ENCODE results near the gene ATP5MK.
"Not testable (repeated sequence)": the region's sequence is repeated elsewhere in the genome, so short reads cannot be mapped to it uniquely, and the experiment has no call there.

Gene ATP5MK

DNA sequence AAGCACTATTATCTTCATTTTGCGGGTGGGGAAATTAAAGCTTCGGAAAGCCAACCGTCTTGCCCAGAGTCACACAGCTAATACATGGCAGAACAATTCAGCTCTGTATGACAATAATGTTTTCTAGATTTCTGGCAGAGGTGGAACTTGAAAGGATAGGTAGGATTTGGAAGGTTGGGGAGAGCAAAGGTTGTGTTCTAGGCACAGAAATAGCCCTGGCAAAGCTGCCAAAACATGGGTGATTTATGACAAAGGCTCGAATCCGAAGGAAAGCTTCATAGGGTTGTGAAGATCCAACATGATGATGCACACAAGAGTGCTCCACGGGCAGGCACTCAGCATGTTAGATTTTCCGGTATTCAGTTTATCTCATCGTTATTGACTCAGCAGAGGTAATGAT lies 19.3 kb upstream of the ATP5MK start:
- in situ Hi-C loops (cut with HindIII; ENCODE audit: low pct_ligation_motif_present, low pct_unique_long_range_greater_than_20kb, low sequenced_read_pairs), result no loop called here
- no peak for DNase-seq

DNA sequence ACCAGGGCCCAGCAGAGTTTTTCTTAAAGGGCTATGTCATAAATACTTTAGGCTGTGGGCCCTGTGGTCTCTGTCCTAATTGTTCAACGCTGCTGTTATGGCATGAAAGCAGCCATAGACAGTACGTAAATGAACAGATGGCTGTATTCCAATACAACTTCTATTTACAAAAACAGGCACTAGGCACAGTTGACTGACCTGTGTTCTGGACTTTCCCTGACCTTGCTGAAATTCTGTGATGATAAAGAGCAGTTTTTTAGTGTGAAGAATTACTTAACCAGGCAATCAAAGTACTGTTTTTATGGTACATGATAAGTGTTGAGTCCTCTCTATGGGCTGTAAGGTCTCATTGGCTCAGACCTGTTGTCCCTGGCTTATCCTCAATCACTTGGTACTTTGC lies 17.3 kb upstream of the ATP5MK start:
- in situ Hi-C loops (cut with HindIII; ENCODE audit: low pct_ligation_motif_present, low pct_unique_long_range_greater_than_20kb, low sequenced_read_pairs), result no loop called here

DNA sequence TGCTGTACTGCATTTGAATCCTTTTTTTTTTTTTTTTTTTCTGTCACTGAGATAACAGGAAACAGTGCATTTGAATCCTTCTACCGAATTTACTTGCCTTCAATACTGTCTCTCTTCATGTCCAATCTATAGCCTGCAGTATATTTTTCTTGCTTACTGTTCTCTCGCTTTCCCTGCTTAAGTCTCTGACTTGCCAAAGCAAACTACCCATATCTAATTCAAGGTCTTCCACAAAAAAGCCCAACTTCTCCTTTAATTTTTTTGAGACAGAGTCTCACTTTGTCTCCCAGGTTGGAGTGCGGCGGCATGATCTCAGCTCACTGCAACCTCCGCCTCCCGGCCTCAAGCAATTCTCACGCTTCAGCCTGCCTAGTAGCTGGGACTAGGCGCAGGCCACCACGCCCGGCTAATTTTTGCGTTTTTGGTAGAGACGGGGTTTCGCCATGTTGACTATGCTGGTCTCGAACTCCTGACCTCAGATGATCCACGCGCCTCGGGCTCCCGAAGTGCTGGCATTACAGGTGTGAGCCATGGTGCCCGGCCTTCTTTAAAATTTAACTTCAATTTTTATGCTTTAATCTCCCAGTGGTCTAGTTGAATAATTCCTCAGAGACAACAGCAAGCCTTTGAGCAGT lies 1.0 kb upstream of the ATP5MK start:
- DNase-seq, result peak; percentile 37
- in situ Hi-C loops (cut with HindIII; ENCODE audit: low pct_ligation_motif_present, low pct_unique_long_range_greater_than_20kb, low sequenced_read_pairs), result no loop called here

More for the DNA sequence above, 17.3 kb upstream of the ATP5MK start:
- no peak for DNase-seq

DNA sequence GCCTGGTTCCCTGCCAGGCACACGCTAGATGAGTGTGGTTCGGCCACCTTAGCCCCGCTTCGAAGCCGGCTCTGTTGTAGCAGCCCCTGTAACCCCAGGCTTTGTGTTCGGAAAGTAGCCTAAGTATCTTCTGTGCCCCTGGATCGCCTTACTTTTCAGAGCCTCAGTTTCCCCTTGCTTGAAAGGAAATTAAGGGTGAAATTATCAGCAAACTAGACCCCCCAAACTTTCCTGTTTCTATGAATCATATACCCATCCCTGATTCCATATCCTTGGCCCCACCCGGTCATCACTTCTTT lies 463 bp upstream of the ATP5MK start:
- in situ Hi-C loops (cut with HindIII; ENCODE audit: low pct_ligation_motif_present, low pct_unique_long_range_greater_than_20kb, low sequenced_read_pairs), result no loop called here
- no peak for DNase-seq

DNA sequence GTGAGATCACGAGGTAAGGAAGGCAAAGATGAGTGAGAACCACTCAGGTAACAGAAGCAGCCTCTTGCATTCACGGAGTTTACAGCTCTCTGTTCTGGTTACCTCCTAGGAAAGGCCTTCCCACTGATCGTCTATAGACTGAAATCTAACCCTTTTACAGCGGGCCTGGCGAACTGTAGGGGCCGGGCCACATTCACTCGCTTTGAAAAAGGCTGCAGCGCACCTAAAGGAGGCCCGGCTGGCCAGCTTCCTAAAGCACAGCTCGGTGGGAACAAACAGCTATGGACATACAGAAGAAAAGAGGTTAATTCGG lies 565 bp downstream of the ATP5MK start:
- DNase-seq, result peak; percentile 24
- in situ Hi-C loops (cut with HindIII; ENCODE audit: low pct_ligation_motif_present, low pct_unique_long_range_greater_than_20kb, low sequenced_read_pairs), result no loop called here

DNA sequence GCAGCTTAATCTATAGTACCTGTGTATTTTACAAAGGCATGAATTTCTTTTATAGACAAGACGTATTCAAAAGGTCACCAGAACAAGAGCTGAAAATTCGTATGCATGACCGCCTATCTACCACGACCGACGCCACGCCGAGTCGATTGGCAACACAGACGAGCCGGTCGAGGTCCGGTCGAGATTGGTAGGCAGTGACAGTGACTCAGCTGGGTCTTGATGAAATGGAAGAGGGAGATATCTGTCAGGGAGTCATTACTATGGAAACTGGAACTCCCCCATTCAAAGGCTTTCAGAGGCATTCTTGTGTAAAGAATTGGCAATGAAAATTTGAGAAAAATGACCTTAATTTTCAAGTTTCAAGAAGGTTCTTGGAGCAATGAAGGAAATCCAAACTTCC lies 2.1 kb downstream of the ATP5MK start:
- DNase-seq, result peak; percentile 11
- in situ Hi-C loops (cut with HindIII; ENCODE audit: low pct_ligation_motif_present, low pct_unique_long_range_greater_than_20kb, low sequenced_read_pairs), result no loop called here

DNA sequence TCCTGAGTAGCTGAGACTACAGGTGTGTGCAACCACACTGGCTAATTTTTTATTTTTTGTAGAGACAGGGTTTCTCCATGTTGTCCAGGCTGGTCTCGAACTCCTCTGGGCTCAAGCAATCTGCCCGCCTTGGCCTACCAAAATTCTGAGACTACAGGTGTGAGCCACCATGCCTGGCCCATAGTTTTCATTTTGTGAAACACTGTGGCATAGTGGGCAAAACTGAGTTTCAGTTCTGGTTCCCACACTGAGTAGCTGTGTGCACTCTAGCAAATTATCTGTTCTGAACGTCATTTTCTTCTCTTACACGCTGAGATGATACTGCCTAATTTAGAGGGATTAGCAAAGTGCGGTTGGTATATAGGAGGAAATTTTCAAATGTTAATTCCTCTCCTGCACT lies 13.5 kb downstream of the ATP5MK start:
- in situ Hi-C loops (cut with HindIII; ENCODE audit: low pct_ligation_motif_present, low pct_unique_long_range_greater_than_20kb, low sequenced_read_pairs), result no loop called here
- no peak for DNase-seq

DNA sequence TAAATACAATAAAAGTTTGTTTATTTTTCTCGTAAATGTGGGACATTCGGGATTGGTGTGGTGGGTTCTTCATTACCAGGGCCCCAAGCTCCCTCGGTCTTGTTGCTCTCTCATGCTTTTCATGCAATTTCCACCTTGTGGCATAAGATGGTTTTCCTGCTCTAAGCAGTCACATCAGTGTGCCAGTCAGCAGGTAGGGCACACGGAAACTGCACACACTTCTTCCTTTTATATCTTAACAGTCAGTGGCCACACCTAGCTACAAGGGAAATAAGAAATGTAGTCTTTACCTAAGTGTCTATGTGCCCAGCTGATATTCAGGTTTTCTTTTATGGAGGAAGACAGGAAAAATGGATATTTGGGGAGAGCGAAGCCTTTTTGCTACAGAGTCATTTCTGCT lies 22.0 kb downstream of the ATP5MK start:
- in situ Hi-C loops (cut with HindIII; ENCODE audit: low pct_ligation_motif_present, low pct_unique_long_range_greater_than_20kb, low sequenced_read_pairs), result no loop called here
- no peak for DNase-seq

DNA sequence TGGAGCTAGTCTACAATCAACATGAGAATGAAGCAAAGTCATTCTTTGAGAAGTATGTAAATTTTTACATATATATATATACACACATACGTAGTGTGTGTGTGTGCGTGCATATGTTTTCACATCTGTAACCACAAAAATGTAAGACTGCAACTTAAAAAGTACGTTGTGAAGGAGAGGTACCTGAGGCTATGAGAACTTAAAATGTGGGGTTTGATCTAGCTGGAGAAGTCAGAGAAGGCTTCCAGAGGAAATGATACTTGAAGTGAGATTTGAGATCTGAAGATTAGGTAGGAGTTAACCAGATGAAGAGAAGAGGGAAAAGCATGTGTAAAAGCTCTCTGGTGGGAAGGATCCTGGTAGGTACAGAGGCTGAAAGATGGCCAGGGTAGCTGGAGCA lies 22.7 kb downstream of the ATP5MK start:
- in situ Hi-C loops (cut with HindIII; ENCODE audit: low pct_ligation_motif_present, low pct_unique_long_range_greater_than_20kb, low sequenced_read_pairs), result no loop called here
- DNase-seq, result no peak

DNA sequence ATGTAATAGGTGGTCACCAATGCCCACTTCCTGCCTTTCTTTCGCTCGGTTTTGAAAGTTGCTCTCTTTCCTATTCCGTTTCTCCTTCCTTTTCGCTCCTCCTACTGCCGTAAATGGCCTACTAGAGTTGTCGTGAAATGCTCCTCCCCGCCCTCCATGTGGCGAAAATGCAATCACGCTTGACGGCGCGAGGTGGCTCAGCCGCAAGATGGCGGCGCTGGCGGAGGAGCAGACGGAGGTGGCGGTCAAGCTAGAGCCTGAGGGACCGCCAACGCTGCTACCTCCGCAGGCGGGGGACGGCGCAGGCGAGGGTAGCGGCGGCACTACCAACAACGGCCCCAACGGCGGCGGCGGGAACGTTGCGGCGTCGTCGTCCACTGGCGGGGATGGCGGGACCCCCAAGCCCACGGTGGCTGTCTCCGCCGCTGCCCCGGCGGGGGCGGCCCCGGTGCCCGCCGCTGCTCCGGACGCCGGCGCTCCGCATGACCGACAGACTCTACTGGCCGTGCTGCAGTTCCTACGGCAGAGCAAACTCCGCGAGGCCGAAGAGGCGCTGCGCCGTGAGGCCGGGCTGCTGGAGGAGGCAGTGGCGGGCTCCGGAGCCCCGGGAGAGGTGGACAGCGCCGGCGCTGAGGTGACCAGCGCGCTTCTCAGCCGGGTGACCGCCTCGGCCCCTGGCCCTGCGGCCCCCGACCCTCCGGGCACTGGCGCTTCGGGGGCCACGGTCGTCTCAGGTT lies 28.3 kb downstream of the ATP5MK start, which contains the start of gene TAF5:
TSS of gene TAF5 (plus strand) at position 195 of the 737 bp plus-strand sequence. CDS start at position 209, 14 bp downstream.
- peak; percentile 98 for DNase-seq
- in situ Hi-C loops (cut with HindIII; ENCODE audit: low pct_ligation_motif_present, low pct_unique_long_range_greater_than_20kb, low sequenced_read_pairs), result no loop called here

DNA sequence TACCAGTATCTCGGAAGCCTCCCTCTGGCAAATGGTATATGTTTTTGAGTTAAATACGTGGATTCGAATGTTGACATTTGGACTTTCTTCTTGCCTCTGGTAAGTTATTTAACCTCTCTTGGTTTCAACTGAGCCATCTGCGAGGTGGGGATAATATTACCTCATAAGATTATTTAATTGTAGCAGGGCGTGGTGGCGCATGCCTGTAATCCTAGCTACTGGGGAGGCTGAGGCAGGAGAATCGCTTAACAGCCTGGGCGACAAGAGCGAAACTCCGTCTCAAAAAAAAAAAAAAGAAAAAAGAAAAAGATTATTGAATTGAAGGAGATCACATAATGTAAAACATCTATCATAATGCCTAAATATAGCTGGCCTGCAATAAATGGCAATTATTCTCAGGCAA lies 28.9 kb downstream of the ATP5MK start:
- no peak for DNase-seq
- in situ Hi-C loops (cut with HindIII; ENCODE audit: low pct_ligation_motif_present, low pct_unique_long_range_greater_than_20kb, low sequenced_read_pairs), result no loop called here

DNA sequence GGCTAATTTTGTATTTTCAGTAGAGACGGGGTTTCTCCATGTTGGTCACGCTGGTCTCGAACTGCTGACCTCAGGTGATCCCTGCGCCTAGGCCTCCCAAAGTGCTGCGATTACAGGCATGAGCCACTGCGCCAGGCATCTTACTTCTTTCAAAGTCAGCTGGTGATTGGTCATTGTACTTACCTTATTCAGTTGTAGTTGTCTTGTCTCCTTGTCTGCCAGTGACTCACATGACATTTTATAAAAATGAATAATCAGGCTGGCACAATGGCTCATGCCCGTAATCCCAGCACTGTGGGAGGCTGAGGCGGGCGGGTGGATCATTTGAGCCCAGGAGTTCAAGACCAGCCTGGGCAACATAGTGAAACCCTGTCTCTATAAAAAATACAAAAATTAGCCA lies 35.5 kb downstream of the ATP5MK start:
- peak; percentile 53 for DNase-seq
- in situ Hi-C loops (cut with HindIII; ENCODE audit: low pct_ligation_motif_present, low pct_unique_long_range_greater_than_20kb, low sequenced_read_pairs), result not testable (repeated sequence)

DNA sequence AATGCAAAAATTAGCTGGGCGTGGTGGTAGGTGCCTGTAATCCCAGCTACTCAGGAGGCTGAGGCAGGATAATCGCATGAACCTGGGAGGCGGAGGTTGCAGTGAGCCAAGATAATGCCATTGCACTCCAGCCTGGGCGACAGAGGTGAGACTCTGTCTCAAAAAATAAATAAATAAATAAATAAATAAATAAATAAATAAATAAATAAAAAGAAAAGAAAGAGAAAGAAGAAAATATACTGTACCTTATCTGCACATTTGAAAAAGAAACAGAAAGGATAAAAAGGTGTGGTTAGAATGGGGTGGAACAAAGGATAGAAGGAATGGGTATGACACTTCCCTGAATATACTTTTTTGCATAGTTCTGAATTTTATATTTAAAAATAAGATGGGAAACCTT lies 36.8 kb downstream of the ATP5MK start:
- DNase-seq; in situ Hi-C loops (cut with HindIII; ENCODE audit: low pct_ligation_motif_present, low pct_unique_long_range_greater_than_20kb, low sequenced_read_pairs): not testable (repeated sequence)

DNA sequence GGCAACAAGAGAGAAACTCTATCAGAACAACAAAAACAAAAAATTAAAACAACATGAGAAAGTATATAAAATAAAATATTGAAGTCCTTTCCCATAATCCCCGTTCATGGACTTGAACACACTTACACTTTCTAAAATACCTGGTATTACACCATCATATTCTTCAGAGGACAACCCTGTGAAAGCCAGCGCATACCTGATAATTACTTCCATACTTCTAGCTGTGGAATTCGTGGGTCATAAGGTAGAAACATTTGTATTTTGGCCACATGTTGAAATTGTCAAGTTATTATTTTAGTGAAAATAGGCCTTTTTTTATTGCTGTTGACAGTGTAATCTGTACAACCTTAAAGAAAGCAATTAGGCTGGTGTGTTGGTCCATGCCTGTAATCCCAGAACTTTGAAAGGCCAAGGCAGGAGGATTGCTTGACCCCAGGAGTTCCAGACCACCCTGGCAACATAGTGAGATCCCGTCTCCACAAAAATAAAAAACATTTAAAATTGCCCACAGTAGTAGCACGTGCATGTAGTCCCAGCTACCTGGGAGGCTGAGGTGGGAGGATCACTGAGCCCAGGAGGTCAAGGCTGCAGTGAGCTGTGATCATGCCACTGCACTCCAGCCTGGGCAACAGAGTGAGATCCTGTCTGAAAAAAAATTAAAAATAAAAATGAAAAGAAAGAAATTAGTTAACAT lies 40.2 kb downstream of the ATP5MK start:
- DNase-seq, result no peak
- in situ Hi-C loops (cut with HindIII; ENCODE audit: low pct_ligation_motif_present, low pct_unique_long_range_greater_than_20kb, low sequenced_read_pairs), result no loop called here

DNA sequence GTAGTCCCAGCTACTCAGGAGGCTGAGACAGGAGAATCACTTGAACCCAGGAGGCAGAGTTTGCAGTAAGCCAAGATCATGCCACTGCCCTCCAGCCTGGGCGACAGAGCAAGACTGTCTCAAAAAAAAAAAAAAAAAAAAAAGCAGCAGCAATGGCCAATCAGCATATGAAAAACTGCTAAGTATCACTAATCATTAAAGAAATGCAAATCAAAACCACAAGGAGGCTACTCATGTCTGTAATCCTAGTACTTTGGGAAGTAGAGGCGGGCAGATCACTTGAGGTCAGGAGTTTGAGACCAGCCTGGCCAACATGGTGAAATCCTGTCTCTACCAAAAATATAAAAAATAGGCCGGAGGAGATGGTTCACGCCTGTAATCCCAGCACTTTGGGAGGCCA lies 41.7 kb downstream of the ATP5MK start:
- not testable (repeated sequence) for DNase-seq

DNA sequence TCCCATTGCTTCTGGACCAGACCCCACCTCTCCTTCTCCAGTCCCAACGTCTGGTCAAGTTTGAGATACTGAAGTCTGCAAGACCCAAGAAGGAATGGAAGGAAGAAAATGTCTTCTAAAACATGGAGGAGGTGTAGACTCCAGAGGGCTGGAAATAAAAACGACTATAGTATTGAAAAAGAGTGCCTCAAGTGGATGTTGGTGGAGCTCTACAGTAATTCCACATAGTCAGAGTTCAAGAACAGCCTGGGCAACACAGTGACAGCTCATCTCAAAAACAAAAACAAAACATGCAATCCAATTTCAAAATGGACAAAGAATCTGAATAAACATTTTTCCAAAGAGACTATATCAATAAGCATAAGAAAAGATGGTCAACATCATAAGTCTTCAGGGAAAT lies 43.0 kb downstream of the ATP5MK start:
- DNase-seq, result no peak
- in situ Hi-C loops (cut with HindIII; ENCODE audit: low pct_ligation_motif_present, low pct_unique_long_range_greater_than_20kb, low sequenced_read_pairs), result no loop called here

More for the DNA sequence above, 41.7 kb downstream of the ATP5MK start:
- in situ Hi-C loops (cut with HindIII; ENCODE audit: low pct_ligation_motif_present, low pct_unique_long_range_greater_than_20kb, low sequenced_read_pairs), result not testable (repeated sequence)

DNA sequence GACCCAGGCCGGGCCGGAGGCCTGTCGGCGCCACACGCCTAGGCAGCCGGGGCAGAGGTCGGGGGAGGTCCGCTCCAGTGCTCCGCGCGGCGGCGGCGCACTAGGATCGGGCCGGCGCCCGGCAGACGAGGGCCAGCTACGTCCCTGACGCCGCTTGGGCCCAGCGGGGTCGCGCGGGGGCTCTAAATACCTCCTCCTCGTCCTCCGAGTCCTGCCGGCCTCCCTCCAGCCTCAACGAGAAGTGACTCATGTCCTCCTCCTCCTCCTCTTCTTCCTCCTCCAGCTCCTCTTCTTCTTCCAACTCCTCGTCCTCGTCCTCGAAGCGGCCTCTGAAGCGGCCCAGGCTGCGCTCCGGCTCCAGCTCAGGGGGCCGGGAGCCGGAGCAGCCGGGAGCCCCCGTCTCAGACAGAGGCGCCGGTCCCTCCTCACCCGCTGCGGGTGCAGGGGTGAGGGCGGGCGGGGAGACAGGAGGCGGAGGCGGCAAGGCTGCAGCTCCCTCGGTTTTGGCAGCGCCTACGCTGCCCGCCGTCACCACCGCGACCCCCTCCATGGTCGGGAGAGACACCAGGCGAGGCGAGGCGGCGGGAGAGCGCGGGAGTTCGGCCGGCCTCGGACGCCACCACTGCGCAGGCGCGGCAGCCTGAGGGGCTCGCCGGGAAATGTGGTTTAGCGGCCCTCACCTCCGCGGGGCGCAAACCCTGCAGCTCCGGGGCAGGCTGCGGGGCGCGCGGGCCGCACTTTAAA lies 45.6 kb downstream of the ATP5MK start, which contains the start of gene PCGF6:
TSS of gene PCGF6 (minus strand) at position 624 of the 744 bp plus-strand sequence. CDS start at position 550, 74 bp downstream.
- in situ Hi-C loops (cut with HindIII; ENCODE audit: low pct_ligation_motif_present, low pct_unique_long_range_greater_than_20kb, low sequenced_read_pairs), result no loop called here
- DNase-seq, result peak; percentile 83

DNA sequence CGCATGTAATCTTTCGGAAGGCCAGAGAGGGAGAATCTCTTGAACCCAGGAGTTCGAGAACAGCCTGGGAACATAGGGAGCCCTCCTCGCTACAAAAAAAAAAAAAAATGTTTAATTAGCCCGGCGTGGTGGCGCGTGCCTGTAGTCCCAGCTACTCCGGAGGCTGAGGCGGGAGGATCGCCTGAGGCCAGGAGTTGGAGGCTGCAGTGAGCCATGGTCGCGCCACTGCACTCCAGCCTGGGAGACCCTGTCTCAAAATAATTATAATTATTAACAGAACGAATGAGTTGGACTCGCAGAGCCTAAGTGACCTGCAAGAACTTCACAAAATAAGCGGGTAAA lies 46.1 kb downstream of the ATP5MK start:
- DNase-seq, result no peak
- in situ Hi-C loops (cut with HindIII; ENCODE audit: low pct_ligation_motif_present, low pct_unique_long_range_greater_than_20kb, low sequenced_read_pairs), result no loop called here

Measured in ACHN (cell line).